ENCODE data around the gene PRKD2.

PRKD2 gene

GRCh38 chr19:46710687-46711086 lies 6.2 kb downstream of the PRKD2 start:
- H3K4me3 ChIP-seq (ENCODE audit: control insufficient read depth, low read depth, low read length): no peak overlapping the region
- TF ChIP-seq CTCF (conservative IDR thresholded peaks at IDR 0.05; ENCODE audit: control insufficient read depth, insufficient read depth, low read depth, low read length): no peak
- DNase-seq (ENCODE audit: low read depth): no peak

- DNase-seq (ENCODE audit: low read depth): peak; percentile 40
- H3K4me3 ChIP-seq (ENCODE audit: control insufficient read depth, low read depth, low read length): no peak overlapping the region
- peak; percentile 82 for TF ChIP-seq CTCF (conservative IDR thresholded peaks at IDR 0.05; ENCODE audit: control insufficient read depth, insufficient read depth, low read depth, low read length)
Measured at GRCh38 chr19:46704379-46705076, 12.4 kb downstream of the PRKD2 start.

GRCh38 chr19:46700704-46701103 lies 16.2 kb downstream of the PRKD2 start:
- H3K4me3 ChIP-seq (ENCODE audit: control insufficient read depth, low read depth, low read length): no peak overlapping the region
- TF ChIP-seq CTCF (conservative IDR thresholded peaks at IDR 0.05; ENCODE audit: control insufficient read depth, insufficient read depth, low read depth, low read length): no peak
- no peak for DNase-seq (ENCODE audit: low read depth)

GRCh38 chr19:46698395-46699321 lies 18.3 kb downstream of the PRKD2 start:
- TF ChIP-seq CTCF (conservative IDR thresholded peaks at IDR 0.05; ENCODE audit: control insufficient read depth, insufficient read depth, low read depth, low read length): no peak
- no peak for DNase-seq (ENCODE audit: low read depth)
- H3K4me3 ChIP-seq (ENCODE audit: control insufficient read depth, low read depth, low read length): no peak overlapping the region

GRCh38 chr19:46697204-46697960 lies 19.5 kb downstream of the PRKD2 start:
- DNase-seq (ENCODE audit: low read depth): peak; percentile 72
- TF ChIP-seq CTCF (conservative IDR thresholded peaks at IDR 0.05; ENCODE audit: control insufficient read depth, insufficient read depth, low read depth, low read length): no peak
- H3K4me3 ChIP-seq (ENCODE audit: control insufficient read depth, low read depth, low read length): no peak overlapping the region

GRCh38 chr19:46696866-46697203 lies 20.1 kb downstream of the PRKD2 start:
- no peak overlapping the region for H3K4me3 ChIP-seq (ENCODE audit: control insufficient read depth, low read depth, low read length)
- TF ChIP-seq CTCF (conservative IDR thresholded peaks at IDR 0.05; ENCODE audit: control insufficient read depth, insufficient read depth, low read depth, low read length): no peak
- no peak for DNase-seq (ENCODE audit: low read depth)

Measured in fibroblast of mammary gland (primary cell).